CD4-positive, alpha-beta T cell treated with Interleukin-4 for 1 hour (primary cell): ENCODE measurements around the gene DLG1.

Source experiments
- DNase-seq, 2 donors: peaks; one replicate each; pipeline ENCODE4 v3.0.0-alpha.2; 2020 to 2022

Gene DLG1

DNA sequence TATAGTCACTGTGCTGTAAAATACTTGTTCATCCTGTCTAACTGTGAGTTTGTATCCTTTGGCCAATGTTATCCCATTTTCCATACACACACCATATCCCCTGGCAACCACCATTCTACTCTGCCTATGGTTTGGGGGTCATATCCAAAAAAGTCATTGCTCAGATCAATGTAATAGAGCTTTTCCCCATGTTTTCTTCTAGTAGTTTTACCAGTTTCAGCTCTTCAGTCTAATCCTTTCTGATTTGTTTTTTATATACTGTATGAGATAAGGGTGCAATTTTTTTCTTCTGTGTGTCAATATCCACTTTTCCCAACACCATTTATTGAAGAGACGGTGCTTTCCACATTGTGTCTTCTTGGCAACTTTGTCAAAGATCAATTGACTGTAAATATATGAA is 14.0 kb upstream of the DLG1 start:
- DNase-seq = no peak

DNA sequence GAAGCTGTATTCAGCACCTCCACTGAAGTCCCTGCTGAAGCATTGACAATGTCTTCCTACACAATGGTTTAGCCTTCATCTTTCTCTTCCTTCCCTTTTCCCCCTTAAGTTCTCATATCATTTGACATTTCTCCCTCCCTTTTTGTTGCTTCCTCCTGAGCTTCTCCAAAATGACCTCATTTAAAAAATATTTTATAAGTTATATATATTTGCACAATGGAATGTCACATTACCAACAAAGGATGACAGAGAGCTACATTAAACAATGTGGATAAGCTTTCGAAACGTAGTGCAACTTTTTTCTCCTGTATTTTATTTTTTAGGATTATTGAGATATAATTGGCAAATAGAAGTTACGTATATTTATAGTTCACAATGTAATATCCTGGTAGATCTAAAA is 13.2 kb upstream of the DLG1 start:
- DNase-seq = no peak

DNA sequence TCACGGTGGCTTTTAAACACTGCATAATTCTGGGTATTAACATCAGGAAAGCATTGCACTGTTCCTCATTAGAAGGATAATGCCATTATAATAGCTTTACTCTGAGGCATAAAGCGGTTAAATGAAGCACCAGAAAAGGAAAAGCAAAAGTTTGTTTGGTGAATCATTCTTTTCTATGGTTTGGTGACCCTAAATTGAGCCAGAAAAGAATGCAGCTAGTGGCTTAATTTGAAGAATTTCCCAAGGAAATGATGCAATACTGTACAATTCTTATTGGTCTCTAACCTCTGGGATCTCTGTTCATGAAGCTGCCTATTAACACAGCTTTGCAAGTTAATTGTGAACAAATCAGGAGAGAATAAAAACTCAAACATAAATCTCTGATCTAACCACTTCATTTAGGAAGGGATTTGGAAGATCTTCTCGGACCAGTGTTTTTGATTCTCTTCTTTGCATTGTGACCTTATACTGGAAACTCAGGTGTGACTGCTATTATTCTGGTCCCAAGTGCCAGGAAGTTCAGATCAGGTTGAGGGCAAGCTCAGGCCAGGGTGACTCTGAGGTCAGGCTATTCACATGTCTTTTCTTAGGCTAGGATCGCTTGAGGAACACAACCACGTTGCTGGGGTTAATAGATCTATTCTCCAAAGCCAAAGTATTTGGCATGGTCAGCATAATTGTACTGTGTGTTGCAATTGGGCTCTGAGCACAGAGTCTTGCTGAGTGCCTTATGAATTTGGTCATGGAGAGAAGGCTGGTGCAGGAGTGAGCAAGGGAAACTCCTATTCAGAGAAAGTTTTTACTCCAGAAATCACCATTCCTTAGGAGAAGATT is 11.3 kb upstream of the DLG1 start:
- DNase-seq = no peak

DNA sequence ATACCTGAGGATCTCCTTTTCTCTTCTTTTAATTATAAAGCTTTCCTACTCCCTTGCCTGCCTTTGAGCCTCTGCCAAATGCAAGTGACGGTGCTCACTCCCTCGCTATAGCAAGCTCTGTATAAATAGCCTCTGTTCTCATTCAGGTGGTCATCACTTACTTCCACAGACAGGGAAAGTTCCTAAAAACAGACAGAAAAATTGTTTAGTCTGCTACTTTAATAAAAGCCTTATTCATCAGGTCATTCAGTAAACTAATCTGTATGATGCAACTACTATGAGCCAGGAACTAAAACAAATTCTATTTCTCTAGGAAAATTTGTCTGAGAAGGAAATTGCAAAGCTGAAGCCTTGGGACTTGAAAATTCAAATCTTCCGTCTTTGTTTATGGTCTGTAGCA is 10.2 kb upstream of the DLG1 start:
- no peak for DNase-seq

DNA sequence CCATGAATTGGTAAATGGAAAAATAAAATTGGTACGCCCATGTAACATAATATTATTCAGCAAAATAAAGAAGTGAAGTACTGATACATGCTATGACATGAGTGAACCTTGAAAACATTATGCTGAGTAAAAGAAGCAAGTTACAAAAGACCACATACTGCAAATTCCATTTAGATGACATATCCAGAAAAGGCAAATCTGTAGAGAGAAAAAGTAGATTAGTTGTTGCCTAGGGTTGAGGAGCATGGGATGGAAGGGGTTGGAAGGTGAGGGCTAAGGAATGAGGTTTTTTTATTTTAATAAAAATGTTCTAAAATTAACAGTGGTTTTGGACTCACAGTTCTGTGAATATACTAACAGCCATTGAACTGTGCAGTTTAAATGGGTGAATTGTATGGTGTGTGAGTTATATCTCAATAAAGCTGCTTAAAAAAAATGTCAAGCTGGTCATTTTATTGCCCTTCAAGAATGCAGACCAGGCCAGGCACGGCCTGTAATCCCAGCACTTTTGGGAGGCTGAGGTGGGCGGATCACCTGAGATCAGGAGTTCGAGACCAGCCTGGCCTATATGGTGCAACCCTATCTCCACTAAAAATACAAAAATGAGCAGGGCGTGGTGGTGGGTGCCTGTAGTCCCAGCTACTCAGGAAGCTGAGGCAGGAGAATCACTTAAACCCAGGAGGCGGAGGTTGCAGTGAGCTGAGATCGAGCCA is 8.1 kb upstream of the DLG1 start:
- no peak for DNase-seq

DNA sequence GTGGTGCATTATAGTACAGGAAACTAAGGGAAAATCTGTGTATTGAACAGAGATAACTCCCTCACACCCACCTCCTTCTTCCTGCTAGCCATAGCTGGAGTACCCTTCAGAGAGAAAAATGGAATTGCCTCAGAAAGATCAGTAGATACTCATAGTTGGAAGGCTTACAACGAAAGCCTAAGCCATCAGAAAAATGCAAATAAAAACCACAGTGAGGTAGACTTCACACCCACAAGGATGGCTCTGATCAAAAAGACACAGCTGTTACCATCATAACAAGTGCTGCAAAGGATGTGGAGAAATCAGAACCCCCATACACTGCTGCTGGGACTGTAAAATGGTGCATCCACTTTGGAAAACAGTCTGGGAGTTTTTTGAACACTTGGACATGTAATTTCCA is 7.4 kb upstream of the DLG1 start:
- DNase-seq = peak in 1 of 2 donors; percentile 31

DNA sequence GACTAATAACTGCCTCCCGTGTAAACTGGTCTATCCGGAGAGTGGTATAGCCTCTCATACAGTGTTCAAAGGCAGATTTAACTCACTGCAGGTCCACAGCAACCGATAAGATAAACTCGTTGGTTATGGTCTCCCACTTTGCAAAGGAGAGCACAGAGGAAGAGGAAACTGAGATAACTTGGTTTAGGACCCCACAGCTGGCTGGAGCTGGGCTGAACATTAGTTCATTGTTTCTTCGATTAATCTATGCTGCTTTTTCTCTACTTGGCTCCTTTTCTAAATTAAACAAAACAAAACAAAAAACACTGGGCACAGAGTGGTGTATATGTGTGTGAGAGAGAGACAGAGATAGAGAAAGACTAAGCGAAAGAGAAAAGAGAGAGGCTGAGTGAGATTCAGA is 5.0 kb upstream of the DLG1 start:
- no peak for DNase-seq

DNA sequence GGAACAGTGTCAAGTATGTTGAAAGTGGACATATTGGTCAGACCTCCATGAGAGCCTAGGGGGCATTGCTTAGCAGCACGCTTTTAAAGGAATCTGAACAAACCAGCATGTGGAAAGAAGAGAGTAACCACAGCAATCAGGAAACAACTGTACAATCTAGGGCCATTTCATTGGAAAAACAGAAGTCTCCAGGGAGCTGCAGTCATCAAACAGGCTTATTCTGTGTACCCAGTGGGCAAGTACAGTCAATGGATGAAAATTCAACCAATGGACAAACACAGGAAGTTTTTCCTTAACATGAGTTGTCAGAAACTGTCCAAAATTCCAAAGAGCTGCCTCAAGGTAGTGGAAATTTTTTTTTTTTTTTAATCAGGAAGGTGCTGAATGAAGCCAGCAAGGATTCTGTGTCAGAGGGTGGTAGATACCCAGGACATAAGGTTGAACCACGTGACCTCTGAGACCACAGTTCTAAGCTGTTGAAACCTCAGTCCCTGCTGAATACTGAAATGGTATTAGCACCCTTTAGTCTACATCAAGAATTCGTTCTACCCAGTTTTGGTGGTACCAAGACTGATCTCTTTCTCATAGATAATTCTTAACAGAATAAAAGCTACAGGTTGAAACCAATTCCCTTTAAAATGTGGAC is 4.4 kb upstream of the DLG1 start:
- peak in 1 of 2 donors; percentile 12 for DNase-seq

DNA sequence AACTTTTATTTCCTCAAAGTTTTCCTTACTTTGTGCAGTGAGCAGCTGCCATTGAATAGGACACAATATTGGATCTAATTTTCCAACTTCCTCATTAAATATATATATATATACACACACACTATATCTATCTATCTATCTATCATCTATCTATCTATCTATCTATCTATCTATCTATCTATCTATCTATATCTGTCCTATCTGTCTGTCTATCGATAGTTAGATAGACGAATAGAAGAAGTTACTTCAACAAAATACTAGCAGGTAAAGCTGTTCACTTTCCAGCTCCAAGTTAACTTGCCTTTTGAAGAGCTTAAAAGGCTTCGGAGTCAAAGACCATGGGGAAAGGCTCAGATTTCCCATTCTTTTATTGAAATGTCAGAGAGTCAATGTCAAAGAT is 3.6 kb upstream of the DLG1 start:
- DNase-seq = no peak

DNA sequence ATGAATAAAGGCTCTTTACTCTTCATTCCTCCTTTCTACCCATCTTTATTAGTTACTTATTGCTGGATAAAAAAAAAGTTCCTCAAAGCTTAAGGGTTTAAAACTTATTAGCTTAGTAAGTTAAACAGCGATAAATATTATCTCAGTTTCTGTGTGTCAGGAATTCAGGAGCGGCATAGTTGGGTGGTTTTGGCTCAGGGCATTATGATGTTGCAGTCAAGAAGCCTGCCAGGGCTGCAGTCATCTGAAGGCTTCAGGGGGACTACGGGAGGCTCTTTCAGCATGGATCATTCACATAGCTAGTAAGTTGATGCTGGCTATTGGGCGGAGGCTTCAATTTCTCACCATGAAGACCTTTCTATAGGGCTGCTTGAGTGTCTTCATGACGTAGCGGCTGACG is 1.9 kb upstream of the DLG1 start:
- DNase-seq = no peak

DNA sequence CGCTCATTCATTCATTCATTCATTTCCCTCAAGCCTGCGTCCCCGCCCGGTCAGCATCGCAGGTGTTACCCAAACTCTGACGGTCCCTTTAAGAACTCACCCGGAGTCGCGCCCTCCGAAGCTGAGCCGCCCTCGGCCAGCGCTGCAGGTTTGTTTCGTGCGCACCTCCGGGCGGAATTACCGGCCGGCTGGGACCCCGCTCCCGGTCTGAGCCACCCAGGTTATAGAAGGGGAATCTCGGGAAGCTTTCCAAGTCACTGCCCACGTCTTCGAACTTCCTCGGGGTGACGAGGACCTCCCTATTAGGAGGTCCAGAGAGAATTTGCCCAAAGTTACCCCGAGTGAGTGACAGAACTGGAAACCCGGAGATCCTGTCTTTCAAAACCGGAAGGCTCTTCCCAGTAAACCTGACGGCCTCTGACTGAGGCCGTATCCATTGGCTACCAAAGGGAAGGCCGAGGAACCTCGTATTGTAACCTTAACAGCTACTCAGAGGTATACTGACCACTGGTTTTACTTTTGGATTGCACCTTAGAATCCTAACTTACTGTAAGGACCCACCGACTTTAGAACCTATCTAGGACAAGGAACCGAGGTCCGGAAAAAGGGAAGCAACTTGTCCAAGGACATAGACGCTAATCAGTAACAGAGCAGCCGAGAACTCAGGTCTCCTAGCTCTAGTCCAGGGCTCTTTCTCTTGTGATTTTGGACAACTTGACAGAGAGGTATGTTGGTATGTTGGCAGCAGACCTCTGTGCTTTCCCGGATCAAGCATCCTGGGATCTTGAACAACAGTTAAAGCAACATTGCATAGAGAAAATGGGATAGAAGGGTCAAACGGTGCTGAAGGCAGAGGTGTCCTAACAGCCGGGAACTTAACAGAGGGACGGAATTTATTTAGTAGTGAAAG is 788 bp upstream of the DLG1 start:
- no peak for DNase-seq

DNA sequence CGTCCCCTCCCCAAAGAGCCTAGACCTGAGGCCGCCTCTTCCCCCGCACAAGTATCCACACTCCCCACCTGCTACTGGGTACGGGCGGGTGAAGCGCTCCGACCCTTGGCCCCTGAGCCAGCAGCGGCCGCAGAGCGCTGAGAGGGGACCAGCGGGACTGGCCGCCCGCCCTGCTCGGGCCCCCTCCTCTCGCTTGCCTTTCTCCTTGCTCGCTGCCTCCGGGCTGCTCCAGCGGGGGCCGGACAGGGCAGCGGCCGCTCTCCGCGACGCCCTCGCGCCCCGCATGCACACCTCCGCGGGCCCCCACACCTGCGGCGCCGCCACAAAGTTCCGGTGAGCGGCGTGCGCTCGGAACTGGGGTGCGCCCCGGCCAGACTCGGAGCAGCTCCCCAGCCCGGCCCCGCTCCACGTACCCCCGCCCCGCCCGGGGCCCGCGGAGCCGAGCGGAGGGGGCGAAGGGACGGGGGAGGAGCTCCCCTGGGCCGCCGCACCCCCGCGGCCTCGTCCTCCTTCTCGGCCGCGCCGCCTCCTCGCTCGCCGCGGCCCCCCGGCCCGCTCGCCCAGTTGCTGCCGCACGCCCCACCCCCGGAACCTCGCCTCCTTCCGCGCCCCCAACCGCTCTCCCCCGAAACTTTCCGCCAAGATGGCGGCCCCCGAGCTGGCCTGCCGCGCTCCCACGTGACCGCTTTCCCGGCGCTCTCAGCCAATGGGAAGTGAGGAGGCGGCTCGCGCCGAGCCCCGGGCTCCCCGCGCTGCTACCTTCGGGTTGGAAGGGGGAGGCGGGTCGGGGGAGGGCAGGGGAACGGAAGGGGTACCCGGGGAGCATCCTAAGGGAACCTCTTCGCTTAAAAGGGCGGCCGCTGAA is 704 bp downstream of the DLG1 start:
- peak; percentile 88 to 91 for DNase-seq

DNA sequence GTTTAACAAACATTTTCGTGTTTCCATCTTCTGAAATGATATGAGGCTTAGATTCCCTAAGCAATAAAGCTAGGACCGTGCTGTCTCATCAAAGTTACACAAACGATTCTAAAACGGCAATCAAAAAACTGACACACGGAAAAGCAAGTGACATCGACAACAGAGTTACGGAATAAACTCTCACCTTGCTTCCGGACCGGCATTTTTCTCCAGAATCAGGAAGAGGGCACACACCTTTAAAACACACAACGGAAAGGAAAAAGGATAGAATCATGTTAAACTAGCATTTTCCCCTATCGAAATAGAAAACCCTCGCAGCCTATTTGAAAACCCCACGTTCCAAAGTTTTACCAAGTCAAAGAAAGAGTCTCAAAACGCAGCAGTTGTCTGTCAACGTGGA is 1.4 kb downstream of the DLG1 start:
- DNase-seq = peak in 1 of 2 donors; percentile 21

DNA sequence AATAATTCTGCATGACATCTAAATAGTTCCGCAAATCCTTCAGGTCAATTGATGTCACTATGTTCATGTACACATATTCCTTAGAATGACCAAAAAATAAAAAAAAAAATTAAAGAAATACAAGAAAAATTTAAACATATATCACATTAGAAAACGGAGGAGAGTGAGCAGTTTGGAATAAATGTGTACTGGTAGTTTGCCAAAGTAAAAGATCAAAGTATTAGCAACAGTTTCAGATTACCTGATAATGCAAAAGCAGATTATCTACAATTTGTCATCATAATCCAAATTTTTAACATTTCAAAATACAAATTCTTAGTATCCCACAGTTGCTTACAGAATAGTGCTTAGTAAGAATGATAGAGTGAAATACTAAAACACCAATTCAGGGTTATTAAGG is 1.9 kb downstream of the DLG1 start:
- no peak for DNase-seq

DNA sequence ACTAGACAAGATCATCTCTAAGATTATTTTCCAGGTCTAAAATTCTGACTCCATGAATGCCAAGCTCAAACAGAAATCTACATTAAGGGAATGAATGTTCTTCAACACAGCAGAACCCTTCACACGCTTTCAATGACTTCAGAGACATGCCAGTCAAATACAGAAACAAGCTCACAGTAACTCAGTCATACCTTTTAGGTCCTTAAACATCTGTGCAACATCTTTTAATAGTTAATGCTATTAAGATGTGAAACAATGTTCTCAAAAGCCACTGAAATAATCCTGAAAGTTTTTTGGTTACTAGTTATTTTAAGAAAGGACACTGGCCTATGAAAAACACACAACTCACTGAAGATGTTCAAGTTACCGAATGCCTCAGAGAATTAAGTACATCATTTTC is 2.5 kb downstream of the DLG1 start:
- no peak for DNase-seq

DNA sequence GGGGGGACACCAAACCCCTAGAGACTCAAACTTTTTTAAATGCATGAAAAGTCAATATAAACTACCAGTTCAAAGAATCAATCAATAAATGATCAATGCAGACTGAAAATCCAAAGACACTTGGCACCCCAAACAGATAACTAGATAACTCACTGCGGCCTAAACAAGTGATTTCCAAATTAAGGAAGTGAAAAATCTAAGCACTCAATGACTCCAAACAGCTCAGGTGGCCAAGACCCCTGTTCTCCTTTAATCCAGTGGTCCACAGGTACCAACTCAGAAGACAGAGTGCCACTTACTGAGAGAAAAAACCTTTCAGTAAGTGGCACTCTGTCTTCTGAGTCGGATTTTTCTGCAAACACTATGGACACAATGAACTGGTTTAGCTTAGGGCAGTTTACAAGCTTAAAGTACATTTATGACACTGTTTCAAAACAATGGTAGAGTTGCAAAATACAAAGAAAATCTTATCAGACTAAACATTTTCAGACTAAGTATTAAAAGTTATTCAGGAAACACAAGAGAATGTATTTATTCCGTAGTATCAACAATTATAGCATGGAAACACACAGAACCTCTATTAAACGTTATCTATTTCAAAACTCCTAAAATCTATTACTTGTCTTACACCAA is 4.7 kb downstream of the DLG1 start:
- DNase-seq = no peak

DNA sequence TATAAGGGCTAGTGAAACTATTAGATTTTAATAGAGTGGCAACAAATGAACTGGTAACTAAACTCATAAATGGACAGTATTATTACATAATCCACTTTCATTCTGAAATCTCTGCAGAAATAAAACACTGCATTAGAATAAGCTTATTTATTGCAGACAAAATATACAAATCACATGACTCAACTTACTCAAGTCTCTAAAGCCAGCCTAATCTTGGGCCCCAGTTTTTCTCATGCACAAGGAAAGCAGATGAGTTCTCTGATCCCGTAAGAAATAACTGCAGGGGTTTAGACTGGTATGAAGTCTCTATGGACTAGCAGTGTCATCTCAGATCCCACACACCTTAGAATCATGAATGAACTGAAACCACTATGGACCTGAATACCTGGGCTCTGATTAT is 5.8 kb downstream of the DLG1 start:
- no peak for DNase-seq

DNA sequence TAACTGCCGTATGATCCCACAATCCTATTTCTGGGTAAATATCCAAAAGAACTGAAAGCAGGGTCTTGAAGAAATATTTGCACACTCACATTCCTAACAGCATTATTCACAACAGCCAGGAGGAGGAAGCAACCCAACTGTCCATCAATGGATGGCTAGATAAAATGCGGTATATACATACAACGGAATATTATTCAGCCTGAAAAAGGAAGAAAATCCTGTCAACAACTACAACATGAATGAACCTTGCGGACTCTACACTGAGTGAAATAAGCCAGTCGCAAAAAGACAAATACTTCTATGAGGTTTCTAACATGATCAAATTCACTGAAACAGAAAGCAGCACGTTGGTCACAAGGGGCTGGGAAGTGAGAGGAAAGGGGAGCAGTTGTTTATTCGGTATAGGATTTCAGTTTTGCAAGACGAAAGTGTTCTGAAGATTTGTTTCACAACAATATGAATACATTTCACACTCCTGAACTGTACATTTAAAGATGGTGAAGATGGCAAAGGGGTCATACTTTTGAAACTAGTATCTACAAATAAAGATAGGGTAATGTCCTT is 6.2 kb downstream of the DLG1 start:
- DNase-seq = no peak

DNA sequence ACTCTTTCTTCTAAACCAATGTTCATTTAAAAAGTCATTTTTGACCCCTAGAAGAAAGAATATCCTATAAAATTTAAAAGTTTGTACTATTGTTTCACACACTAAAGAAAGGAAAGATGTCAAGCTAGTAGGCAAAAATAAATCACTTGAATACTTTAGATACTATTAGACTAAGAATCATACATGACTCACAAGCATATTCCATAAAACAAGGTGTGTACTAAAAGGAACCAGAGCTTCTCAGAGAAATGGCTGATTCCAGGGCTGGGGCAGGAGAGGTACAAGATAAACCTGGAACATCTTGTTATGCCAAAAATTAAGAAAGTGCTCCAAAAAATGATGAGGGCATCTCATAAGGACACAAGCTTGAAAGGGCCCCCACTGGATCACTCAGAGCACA is 8.7 kb downstream of the DLG1 start:
- no peak for DNase-seq

DNA sequence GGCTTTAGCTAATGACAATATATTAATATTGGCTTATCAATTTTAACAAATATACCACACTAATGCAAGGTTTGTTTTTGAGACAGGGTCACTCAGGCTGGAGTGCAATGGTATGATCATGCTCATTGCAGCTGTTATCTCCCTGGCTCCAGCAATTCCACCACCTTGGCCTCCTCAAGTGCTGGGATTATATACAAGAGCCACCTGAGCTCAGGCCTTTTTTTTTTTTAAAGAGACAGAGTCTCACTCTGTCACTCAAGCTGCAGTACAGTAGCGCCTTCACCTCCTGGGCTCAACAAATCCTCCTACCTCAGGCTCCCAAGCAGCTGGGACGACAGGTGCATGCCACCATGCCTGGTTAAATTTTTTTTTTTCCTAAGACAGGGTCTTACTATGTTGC is 11.7 kb downstream of the DLG1 start:
- no peak for DNase-seq

DNA sequence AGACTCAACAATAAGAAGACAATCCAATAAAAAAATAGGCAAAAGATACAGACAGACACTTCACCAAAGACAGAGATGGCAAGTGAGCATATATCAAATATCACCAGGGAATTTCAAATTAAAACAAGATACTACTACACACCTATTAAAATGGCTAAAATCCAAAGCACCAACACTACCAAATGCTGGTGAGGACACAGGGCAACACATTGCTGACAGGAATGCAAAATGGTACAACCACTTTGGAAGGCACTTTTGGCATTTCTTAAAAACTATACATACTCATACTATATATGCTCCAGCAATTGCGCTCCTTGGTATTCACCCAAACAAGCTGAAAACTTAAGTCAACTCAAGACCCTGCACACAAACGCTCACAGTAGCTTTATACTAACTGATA is 12.9 kb downstream of the DLG1 start:
- DNase-seq = no peak
